SK-N-DZ (cell line): ENCODE measurements around the gene S100A11.

ENCODE experiments used
- DNase-seq: peaks from one replicate; pipeline ENCODE4 v3.0.0-alpha.2; 2015; ENCODE audit warnings: low spot score
- small RNA-seq, 2 experiments: library from RNA; depleted of rRNA; stranded (forward); fragments of <200 nt; gene quantifications; one replicate each; pipeline ENCODE3, GENCODE V24; 2014

The S100A11 gene

GRCh38 chr1:151985768-151986167 lies 51.0 kb downstream of the S100A11 start:
- DNase-seq: no peak

- no peak for DNase-seq
Observed at GRCh38 chr1:151985270-151985669, 51.5 kb downstream of the S100A11 start.

GRCh38 chr1:151984313-151984956 lies 52.4 kb downstream of the S100A11 start:
- DNase-seq: no peak

Small RNA genes lying within 50 kb of the gene (small RNA-seq; reads per million reads assigned to genes)
- 0 reads per million in 2 experiments for gene SPTLC1P4
